Bronchial epithelial cell (primary cell): ENCODE data around the gene ZNF780B. TPM values are rescaled to one million over a fixed set of nuclear protein-coding genes. Genes with fewer than 3 reads are reported as not detected.

ENCODE experiments used
- DNase-seq: peaks from one replicate; pipeline ENCODE4 v3.0.0-alpha.2; 2010; ENCODE audit warnings: low read depth
- FAIRE-seq: peaks from 2 replicates; lab custom pipeline; 2011; peaks lifted over from hg19 to GRCh38; lab: Jason Lieb, UNC
- H3K27me3 ChIP-seq: 2 replicates; pipeline ENCODE4 v1.5.1; 2011; ENCODE audit warnings: low read length; ENCODE audit not compliant: control insufficient read depth, insufficient read depth
- H3K36me3 ChIP-seq: 2 replicates; pipeline ENCODE4 v1.5.1; 2011; ENCODE audit warnings: low read length; ENCODE audit not compliant: control insufficient read depth, insufficient read depth
- H3K4me3 ChIP-seq: 2 replicates; pipeline ENCODE4 v1.5.1; 2011; ENCODE audit warnings: mild to moderate bottlenecking, low read depth, low read length, control low read depth
- total RNA-seq: library from RNA; depleted of rRNA; stranded (reverse); fragments of >200 nt; gene quantifications from 2 replicates; pipeline ENCODE4 v1.2.1, GENCODE V29; 2014
- TF ChIP-seq, protein P1 (sequence below): IDR thresholded peaks from 2 replicates; pipeline ENCODE4 v1.5.1; 2011; ENCODE audit warnings: mild to moderate bottlenecking, moderate library complexity, low read length, control low read depth, inconsistent platforms; ENCODE audit not compliant: insufficient read depth, severe bottlenecking

The ZNF780B gene
- total RNA-seq, 1 donor from 2014 or later = 7.9 TPM

DNA sequence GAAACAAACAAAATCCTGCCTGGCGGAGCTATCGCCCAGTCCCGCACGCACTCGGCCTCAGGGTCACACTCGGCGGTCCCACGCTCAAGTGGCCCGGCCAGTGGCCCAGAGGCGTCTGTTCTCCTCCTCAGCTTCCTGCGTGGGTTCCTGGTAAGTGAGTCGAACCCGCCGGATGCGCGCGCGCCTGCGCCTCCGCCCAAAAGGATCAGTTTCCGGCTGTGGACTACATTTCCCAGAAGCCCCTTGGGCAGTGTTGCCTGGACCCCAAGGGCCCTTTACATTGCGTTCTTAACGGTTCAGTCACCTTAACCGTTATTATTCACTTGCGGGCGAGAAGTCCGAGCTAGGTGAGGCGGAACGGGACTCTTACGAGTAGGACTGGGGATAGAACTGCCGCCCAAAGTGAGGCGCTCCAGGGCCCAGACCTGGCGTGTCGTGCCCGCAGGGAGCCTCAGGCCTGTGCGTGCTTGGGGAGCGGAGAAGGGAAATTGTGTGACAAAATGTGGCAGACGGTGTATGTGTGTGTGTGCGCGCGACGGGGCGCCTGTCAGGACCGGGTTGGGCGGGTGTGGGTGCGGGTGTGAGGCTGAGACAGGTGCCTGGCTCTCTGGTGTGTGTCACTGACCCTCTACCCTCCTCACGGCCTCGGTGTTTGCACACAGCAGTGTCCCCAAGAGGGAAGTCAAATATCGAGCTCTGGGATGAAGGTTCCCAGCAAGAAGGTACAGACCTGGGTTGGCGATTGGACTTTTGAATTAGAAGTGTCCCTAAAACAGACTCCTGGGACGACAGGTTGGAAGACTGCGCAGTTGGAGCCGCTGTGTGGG is 59.0 kb downstream of the ZNF780B start, which contains the start of gene ZNF546:
TSS of gene ZNF546 (plus strand) at position 250 of the 827 bp plus-strand sequence. CDS start 1,267 bp downstream, outside the sequence.
- no peaks in the 10 kb centered on the region for H3K27me3 ChIP-seq
- no peaks in the 10 kb centered on the region for H3K36me3 ChIP-seq
- H3K4me3 ChIP-seq = peak within 1 kb of the TSS; percentile 63
- TF ChIP-seq, protein P1, sequence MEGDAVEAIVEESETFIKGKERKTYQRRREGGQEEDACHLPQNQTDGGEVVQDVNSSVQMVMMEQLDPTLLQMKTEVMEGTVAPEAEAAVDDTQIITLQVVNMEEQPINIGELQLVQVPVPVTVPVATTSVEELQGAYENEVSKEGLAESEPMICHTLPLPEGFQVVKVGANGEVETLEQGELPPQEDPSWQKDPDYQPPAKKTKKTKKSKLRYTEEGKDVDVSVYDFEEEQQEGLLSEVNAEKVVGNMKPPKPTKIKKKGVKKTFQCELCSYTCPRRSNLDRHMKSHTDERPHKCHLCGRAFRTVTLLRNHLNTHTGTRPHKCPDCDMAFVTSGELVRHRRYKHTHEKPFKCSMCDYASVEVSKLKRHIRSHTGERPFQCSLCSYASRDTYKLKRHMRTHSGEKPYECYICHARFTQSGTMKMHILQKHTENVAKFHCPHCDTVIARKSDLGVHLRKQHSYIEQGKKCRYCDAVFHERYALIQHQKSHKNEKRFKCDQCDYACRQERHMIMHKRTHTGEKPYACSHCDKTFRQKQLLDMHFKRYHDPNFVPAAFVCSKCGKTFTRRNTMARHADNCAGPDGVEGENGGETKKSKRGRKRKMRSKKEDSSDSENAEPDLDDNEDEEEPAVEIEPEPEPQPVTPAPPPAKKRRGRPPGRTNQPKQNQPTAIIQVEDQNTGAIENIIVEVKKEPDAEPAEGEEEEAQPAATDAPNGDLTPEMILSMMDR = no peak
- no peak for FAIRE-seq
- DNase-seq = peak; percentile 86

DNA sequence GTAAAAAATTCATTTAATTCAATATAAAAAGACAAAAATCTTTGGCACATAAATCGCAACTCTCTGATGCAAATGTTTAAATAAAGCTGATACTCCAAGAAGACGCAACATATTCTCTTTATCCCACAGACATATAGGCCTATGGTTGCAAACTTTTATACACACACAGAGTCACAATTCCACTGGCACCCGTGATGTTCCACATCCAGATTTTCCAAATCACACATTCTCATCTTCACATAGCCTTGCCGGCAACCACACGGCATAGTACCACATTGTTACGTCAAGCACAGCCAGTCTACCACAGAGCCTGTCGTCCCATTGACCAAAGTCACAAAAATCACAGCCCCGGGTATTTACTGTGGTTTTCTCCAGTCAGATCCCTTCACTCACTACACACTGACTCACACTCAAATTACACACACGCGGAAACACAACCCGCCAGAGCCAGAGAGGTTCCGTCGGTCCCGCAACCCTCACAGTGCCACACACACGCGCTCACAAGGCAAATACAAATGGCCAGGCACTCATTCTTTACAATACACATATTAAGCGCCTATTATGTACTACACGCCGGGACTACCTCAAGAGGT is 59.7 kb downstream of the ZNF780B start:
- H3K27me3 ChIP-seq = no peaks in the 10 kb centered on the region
- DNase-seq (peak; percentile 65), FAIRE-seq (no peak)
- TF ChIP-seq, protein P1 = no peak
- H3K4me3 ChIP-seq = peak overlapping the region; percentile 63
- H3K36me3 ChIP-seq = no peaks in the 10 kb centered on the region

DNA sequence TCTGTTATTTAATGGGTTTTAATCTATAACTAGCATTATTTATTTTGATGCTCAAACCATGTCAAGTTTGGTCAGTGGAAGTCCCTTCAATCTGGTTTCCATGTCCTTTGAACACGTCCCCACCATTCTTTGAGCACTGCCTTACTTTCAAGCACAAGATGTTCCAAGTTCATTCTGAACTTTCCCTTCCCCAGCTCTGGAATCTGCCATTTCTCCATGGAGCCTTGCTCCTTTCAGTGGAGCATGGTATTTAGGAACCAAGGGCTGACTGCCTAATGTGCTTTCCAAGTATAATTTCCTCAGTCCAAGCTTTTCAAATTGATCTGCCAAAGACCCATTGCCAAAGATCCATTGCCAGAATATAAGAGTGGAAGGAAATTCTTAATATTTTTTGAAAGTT is 60.2 kb downstream of the ZNF780B start:
- H3K27me3 ChIP-seq = no peaks in the 10 kb centered on the region
- FAIRE-seq (no peak), DNase-seq (no peak)
- TF ChIP-seq, protein P1 = no peak
- H3K36me3 ChIP-seq = no peaks in the 10 kb centered on the region
- H3K4me3 ChIP-seq = no peak overlapping the region

DNA sequence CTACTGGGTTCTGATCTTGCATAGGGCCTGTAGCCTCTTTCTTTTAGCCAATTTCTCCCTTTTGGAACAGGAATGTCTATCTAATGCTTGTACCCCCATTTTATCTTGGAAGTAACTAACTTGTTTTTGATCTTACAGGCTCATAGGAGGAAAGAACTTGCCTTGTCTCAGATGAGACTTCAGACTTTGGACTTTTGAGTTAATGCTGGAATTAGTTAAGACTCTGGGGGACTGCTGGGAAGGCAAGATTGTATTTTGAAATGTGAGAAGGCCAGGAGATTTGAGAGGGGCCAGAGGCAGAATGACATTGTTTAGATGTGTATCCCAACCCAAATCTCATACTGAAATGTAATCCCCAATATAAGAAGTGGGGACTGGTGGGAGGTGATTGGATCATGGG is 61.7 kb downstream of the ZNF780B start:
- no peak for FAIRE-seq
- Histone ChIP-seq H3K36me3 (no peaks in the 10 kb centered on the region), H3K27me3 (no peaks in the 10 kb centered on the region), H3K4me3 (no peak overlapping the region)
- TF ChIP-seq, protein P1 = no peak
- no peak for DNase-seq

DNA sequence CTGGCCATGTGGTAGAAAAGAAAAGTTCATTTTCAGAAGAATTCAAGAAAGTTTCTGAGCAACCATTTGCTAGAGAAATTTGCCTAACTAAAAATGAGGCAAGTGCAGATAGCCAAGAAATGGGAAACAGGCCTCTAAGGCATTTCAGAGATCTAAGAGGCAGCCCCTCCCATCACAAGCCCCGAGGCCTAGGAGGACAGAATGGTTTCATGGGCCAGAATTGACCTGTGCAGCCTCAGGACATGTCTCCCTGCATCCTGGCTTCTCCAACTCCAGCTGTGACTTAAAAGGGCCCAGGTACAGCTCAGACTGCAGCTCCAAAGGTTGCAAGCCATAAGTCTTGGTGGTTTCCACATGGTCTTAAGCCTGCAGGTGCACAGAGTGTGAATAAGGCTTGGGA is 62.4 kb downstream of the ZNF780B start:
- FAIRE-seq = no peak
- TF ChIP-seq, protein P1 = no peak
- Histone ChIP-seq H3K36me3 (no peaks in the 10 kb centered on the region), H3K27me3 (no peaks in the 10 kb centered on the region), H3K4me3 (no peak overlapping the region)
- no peak for DNase-seq
